ENCODE data around the gene PMPCB. TPM values are rescaled to one million over a fixed set of nuclear protein-coding genes. Genes with fewer than 3 reads are reported as not detected.
A peak's percentile ranks its signal among the peaks of the same experiment; 100 is the strongest.

PMPCB gene
- total RNA-seq, 1 donor from 2014 or later: 47.6 TPM

GRCh38 chr7:103348959-103349358 is 51.7 kb downstream of the PMPCB start:
- peaks cover 8% of the 10 kb centered on the region for H3K36me3 ChIP-seq (ENCODE audit: insufficient read depth, low read length)
- no peaks in the 10 kb centered on the region for H3K27me3 Mint-ChIP-seq (ENCODE audit: low read depth, unreplicated experiment)
- H3K4me3 ChIP-seq (ENCODE audit: insufficient read depth, low read depth, low read length): peak overlapping the region; percentile 98
- H3K9me3 Mint-ChIP-seq (ENCODE audit: unreplicated experiment): no peaks in the 10 kb centered on the region
- peaks cover 10% of the 10 kb centered on the region for H3K4me1 Mint-ChIP-seq (ENCODE audit: low read depth, unreplicated experiment)
- H3K9ac ChIP-seq (ENCODE audit: low read length): peak overlapping the region; percentile 99
- peak overlapping the region; percentile 9 for H3K27ac Mint-ChIP-seq (ENCODE audit: unreplicated experiment)
- TF ChIP-seq EZH2 (IDR thresholded peaks at IDR 0.05; ENCODE audit: insufficient read depth, low read length): no peak
- TF ChIP-seq, protein P1, sequence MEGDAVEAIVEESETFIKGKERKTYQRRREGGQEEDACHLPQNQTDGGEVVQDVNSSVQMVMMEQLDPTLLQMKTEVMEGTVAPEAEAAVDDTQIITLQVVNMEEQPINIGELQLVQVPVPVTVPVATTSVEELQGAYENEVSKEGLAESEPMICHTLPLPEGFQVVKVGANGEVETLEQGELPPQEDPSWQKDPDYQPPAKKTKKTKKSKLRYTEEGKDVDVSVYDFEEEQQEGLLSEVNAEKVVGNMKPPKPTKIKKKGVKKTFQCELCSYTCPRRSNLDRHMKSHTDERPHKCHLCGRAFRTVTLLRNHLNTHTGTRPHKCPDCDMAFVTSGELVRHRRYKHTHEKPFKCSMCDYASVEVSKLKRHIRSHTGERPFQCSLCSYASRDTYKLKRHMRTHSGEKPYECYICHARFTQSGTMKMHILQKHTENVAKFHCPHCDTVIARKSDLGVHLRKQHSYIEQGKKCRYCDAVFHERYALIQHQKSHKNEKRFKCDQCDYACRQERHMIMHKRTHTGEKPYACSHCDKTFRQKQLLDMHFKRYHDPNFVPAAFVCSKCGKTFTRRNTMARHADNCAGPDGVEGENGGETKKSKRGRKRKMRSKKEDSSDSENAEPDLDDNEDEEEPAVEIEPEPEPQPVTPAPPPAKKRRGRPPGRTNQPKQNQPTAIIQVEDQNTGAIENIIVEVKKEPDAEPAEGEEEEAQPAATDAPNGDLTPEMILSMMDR (IDR thresholded peaks at IDR 0.05; ENCODE audit: insufficient read depth, low read depth, low read length): no peak
- DNase-seq (ENCODE audit: low read depth) (no peak), FAIRE-seq (no peak)
- H3K79me2 ChIP-seq (ENCODE audit: insufficient read depth, low read length): peaks cover 80% of the 10 kb centered on the region
- peaks cover 45% of the 10 kb centered on the region for H4K20me1 ChIP-seq (ENCODE audit: insufficient read depth, low read length)
- H3K27me3 ChIP-seq (ENCODE audit: insufficient read depth, low read length): no peaks in the 10 kb centered on the region
- no peaks in the 10 kb centered on the region for H3K9me3 ChIP-seq (ENCODE audit: insufficient read depth, low read depth, low read length)
- no peak overlapping the region for H2AFZ ChIP-seq (ENCODE audit: low read depth, low read length)
- peak overlapping the region; percentile 86 for H3K4me2 ChIP-seq (ENCODE audit: low read length)
- no peak overlapping the region for H3K27ac ChIP-seq (ENCODE audit: low read depth, low read length)
- peak overlapping the region; percentile 98 for H3K4me3 Mint-ChIP-seq (ENCODE audit: unreplicated experiment)
- peaks cover 7% of the 10 kb centered on the region for H3K4me1 ChIP-seq (ENCODE audit: insufficient read depth, low read length)
- no peaks in the 10 kb centered on the region for H3K36me3 Mint-ChIP-seq (ENCODE audit: low read depth, unreplicated experiment)

DNA sequence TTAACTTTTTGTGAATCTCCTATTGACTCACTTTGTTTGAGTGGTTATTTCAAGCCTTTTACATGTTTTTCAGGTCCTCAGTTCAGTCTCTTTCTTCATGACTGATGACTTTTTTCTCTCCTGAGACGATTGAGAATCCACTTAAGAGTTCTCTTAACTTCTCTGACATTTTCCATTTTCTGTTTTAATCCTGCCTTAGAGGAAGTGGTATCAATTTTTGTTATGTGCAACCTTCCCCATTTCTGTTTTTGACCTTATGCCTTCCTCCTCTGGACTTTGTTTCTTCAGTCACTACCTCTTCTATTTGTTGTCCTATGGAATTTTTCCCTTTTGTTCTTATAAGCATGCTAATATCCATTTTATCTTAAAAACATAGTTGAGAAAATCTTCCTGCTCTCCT is 52.6 kb downstream of the PMPCB start:
- peak overlapping the region; percentile 98 for H3K4me3 Mint-ChIP-seq (ENCODE audit: unreplicated experiment)
- H3K27ac Mint-ChIP-seq (ENCODE audit: unreplicated experiment): no peak overlapping the region
- Histone ChIP-seq H3K4me2 (ENCODE audit: low read length) (peak overlapping the region; percentile 86), H3K4me3 (ENCODE audit: insufficient read depth, low read depth, low read length) (no peak overlapping the region), H3K9ac (ENCODE audit: low read length) (no peak overlapping the region), H3K4me1 (ENCODE audit: insufficient read depth, low read length) (peaks cover 7% of the 10 kb centered on the region), H4K20me1 (ENCODE audit: insufficient read depth, low read length) (peaks cover 45% of the 10 kb centered on the region), H3K79me2 (ENCODE audit: insufficient read depth, low read length) (peaks cover 80% of the 10 kb centered on the region), H3K27ac (ENCODE audit: low read depth, low read length) (no peak overlapping the region), H3K9me3 (ENCODE audit: insufficient read depth, low read depth, low read length) (no peaks in the 10 kb centered on the region), H3K36me3 (ENCODE audit: insufficient read depth, low read length) (peaks cover 8% of the 10 kb centered on the region), H3K27me3 (ENCODE audit: insufficient read depth, low read length) (no peaks in the 10 kb centered on the region), H2AFZ (ENCODE audit: low read depth, low read length) (no peak overlapping the region)
- H3K4me1 Mint-ChIP-seq (ENCODE audit: low read depth, unreplicated experiment): peaks cover 10% of the 10 kb centered on the region
- no peak for TF ChIP-seq EZH2 (IDR thresholded peaks at IDR 0.05; ENCODE audit: insufficient read depth, low read length)
- TF ChIP-seq, protein P1 (IDR thresholded peaks at IDR 0.05; ENCODE audit: insufficient read depth, low read depth, low read length): no peak
- no peaks in the 10 kb centered on the region for H3K36me3 Mint-ChIP-seq (ENCODE audit: low read depth, unreplicated experiment)
- H3K27me3 Mint-ChIP-seq (ENCODE audit: low read depth, unreplicated experiment): no peaks in the 10 kb centered on the region
- FAIRE-seq (no peak), DNase-seq (ENCODE audit: low read depth) (no peak)
- no peaks in the 10 kb centered on the region for H3K9me3 Mint-ChIP-seq (ENCODE audit: unreplicated experiment)

Other genes starting within 250 kb of the PMPCB start
- gene FBXL13, start 222.6 kb upstream of the PMPCB start, total RNA-seq: 1.2 and 1.6 TPM in 2 replicates
- 27.5 and 29.2 TPM in 2 replicates for gene ARMC10, start 222.3 kb upstream of the PMPCB start, total RNA-seq
- 7.6 and 8.7 TPM in 2 replicates for gene NAPEPLD, start 148.3 kb upstream of the PMPCB start, total RNA-seq
- 33.9 and 40.0 TPM in 2 replicates for gene DNAJC2, start 47.3 kb downstream of the PMPCB start, total RNA-seq
- 144 and 146 TPM in 2 replicates for gene PSMC2, start 50.2 kb downstream of the PMPCB start, total RNA-seq
- not detected in 2 replicates for gene SLC26A5, start 148.8 kb downstream of the PMPCB start, total RNA-seq